Mononuclear cell (primary cell): Measurements from ENCODE around the gene SLC16A9. TPM values are rescaled to one million over a fixed set of nuclear protein-coding genes. Genes with fewer than 3 reads are reported as not detected.
"Not testable (repeated sequence)": the region's sequence is repeated elsewhere in the genome, so short reads cannot be mapped to it uniquely, and the experiment has no call there.

Source experiments
- H3K27me3 ChIP-seq: 2 replicates; pipeline ENCODE4 v1.6.0; 2011; ENCODE audit warnings: low read length, control low read depth; ENCODE audit not compliant: insufficient read depth
- H3K4me1 ChIP-seq: 2 replicates; pipeline ENCODE4 v1.5.1; 2011; ENCODE audit warnings: mild to moderate bottlenecking, low read length, control low read depth; ENCODE audit not compliant: insufficient read depth
- H3K4me3 ChIP-seq: 2 replicates; pipeline ENCODE4 v1.5.1; 2011; ENCODE audit warnings: mild to moderate bottlenecking, low read length, moderate library complexity
- H3K9me3 ChIP-seq: 2 replicates; pipeline ENCODE4 v1.5.1; 2011; ENCODE audit warnings: low read depth, mild to moderate bottlenecking, control low read depth, low read length
- total RNA-seq: library from RNA; depleted of rRNA; stranded (reverse); fragments of >200 nt; gene quantifications from one replicate; pipeline ENCODE4 v1.2.3, GENCODE V29; 2012

Gene SLC16A9
- not detected for total RNA-seq

GRCh38 chr10:59709395-59710125 lies at the start of gene SLC16A9:
Gene SLC16A9 (minus strand): TSS chr10:59709850. CDS start chr10:59684291, 25,559 bp downstream.
- Histone ChIP-seq H3K27me3 (peaks cover 43% of the 10 kb centered on the region), H3K4me1 (no peaks in the 10 kb centered on the region), H3K4me3 (no peak within 1 kb of the TSS), H3K9me3 (no peaks in the 10 kb centered on the region)

- Histone ChIP-seq H3K4me1 (no peaks in the 10 kb centered on the region), H3K4me3 (no peak overlapping the region), H3K9me3 (no peaks in the 10 kb centered on the region), H3K27me3 (no peaks in the 10 kb centered on the region)
Observed at GRCh38 chr10:59757966-59758365, 48.3 kb upstream of the SLC16A9 start.

- Histone ChIP-seq H3K4me3 (no peak overlapping the region), H3K4me1 (no peaks in the 10 kb centered on the region), H3K9me3 (no peaks in the 10 kb centered on the region), H3K27me3 (no peaks in the 10 kb centered on the region)
Observed at GRCh38 chr10:59754951-59755350, 45.3 kb upstream of the SLC16A9 start.

GRCh38 chr10:59753267-59753666 lies 43.6 kb upstream of the SLC16A9 start, which contains the start of gene MRLN:
Gene MRLN (minus strand): TSS chr10:59753455.
- Histone ChIP-seq H3K9me3 (no peaks in the 10 kb centered on the region), H3K27me3 (no peaks in the 10 kb centered on the region), H3K4me3 (no peak within 1 kb of the TSS), H3K4me1 (no peaks in the 10 kb centered on the region)

GRCh38 chr10:59752278-59752940 lies 42.8 kb upstream of the SLC16A9 start:
- Histone ChIP-seq H3K9me3 (no peaks in the 10 kb centered on the region), H3K4me1 (no peaks in the 10 kb centered on the region), H3K27me3 (no peaks in the 10 kb centered on the region), H3K4me3 (no peak overlapping the region)

GRCh38 chr10:59750155-59750945 lies 40.7 kb upstream of the SLC16A9 start:
- no peaks in the 10 kb centered on the region for H3K9me3 ChIP-seq
- H3K4me3 ChIP-seq = no peak overlapping the region
- H3K27me3 ChIP-seq = no peaks in the 10 kb centered on the region
- H3K4me1 ChIP-seq = no peaks in the 10 kb centered on the region

GRCh38 chr10:59748834-59749233 lies 39.2 kb upstream of the SLC16A9 start:
- Histone ChIP-seq H3K4me1 (no peaks in the 10 kb centered on the region), H3K4me3 (no peak overlapping the region), H3K27me3 (no peaks in the 10 kb centered on the region), H3K9me3 (no peaks in the 10 kb centered on the region)

GRCh38 chr10:59745163-59745650 lies 35.6 kb upstream of the SLC16A9 start:
- H3K9me3 ChIP-seq = no peaks in the 10 kb centered on the region
- H3K4me3 ChIP-seq = no peak overlapping the region
- no peaks in the 10 kb centered on the region for H3K27me3 ChIP-seq
- no peaks in the 10 kb centered on the region for H3K4me1 ChIP-seq

GRCh38 chr10:59744762-59745161 lies 35.1 kb upstream of the SLC16A9 start:
- not testable (repeated sequence) for H3K4me3 ChIP-seq, H3K9me3 ChIP-seq, H3K4me1 ChIP-seq, H3K27me3 ChIP-seq

- not testable (repeated sequence) for H3K4me1 ChIP-seq, H3K4me3 ChIP-seq, H3K27me3 ChIP-seq, H3K9me3 ChIP-seq
Observed at GRCh38 chr10:59744156-59744555, 34.5 kb upstream of the SLC16A9 start.

GRCh38 chr10:59741583-59741982 lies 31.9 kb upstream of the SLC16A9 start:
- Histone ChIP-seq H3K27me3 (no peaks in the 10 kb centered on the region), H3K9me3 (no peaks in the 10 kb centered on the region), H3K4me3 (no peak overlapping the region), H3K4me1 (no peaks in the 10 kb centered on the region)

GRCh38 chr10:59741048-59741447 lies 31.4 kb upstream of the SLC16A9 start:
- Histone ChIP-seq H3K4me3 (no peak overlapping the region), H3K9me3 (no peaks in the 10 kb centered on the region), H3K27me3 (no peaks in the 10 kb centered on the region), H3K4me1 (no peaks in the 10 kb centered on the region)

GRCh38 chr10:59736749-59737148 lies 27.1 kb upstream of the SLC16A9 start:
- Histone ChIP-seq H3K9me3 (no peaks in the 10 kb centered on the region), H3K4me1 (no peaks in the 10 kb centered on the region), H3K27me3 (no peaks in the 10 kb centered on the region), H3K4me3 (no peak overlapping the region)

- Histone ChIP-seq H3K27me3 (no peaks in the 10 kb centered on the region), H3K4me1 (no peaks in the 10 kb centered on the region), H3K4me3 (no peak overlapping the region), H3K9me3 (no peaks in the 10 kb centered on the region)
Observed at GRCh38 chr10:59735296-59735695, 25.6 kb upstream of the SLC16A9 start.

- no peaks in the 10 kb centered on the region for H3K4me1 ChIP-seq
- H3K4me3 ChIP-seq = no peak overlapping the region
- H3K27me3 ChIP-seq = no peaks in the 10 kb centered on the region
- no peaks in the 10 kb centered on the region for H3K9me3 ChIP-seq
Observed at GRCh38 chr10:59734014-59734462, 24.4 kb upstream of the SLC16A9 start.
